ENCODE measurements around the gene ANP32E.

DNA sequence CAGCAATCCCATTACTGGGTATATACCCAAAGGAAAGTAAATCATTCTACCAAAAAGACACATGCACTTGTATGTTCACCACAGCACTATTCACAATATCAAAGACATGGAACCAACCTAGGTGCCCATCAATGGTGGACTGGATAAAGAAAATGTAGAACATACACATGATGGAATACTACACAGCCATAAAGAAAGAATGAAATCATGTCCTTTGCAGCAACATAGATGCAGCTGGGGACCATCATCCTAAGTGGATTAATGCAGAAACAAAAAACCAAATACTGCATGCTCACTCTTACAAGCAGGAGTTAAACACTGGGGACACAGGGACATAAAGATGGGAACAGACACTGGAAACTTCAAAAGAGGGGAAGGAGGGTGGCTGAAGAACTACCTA lies 8.7 kb downstream of the ANP32E start:
- TF ChIP-seq YY1 (IDR thresholded peaks at IDR 0.05; ENCODE audit: low read depth, low read length) (no peak), GTF2F1 (IDR thresholded peaks at IDR 0.05; ENCODE audit: borderline replicate concordance, low read depth, low read length) (no peak), POLR2AphosphoS5 (IDR thresholded peaks at IDR 0.05; ENCODE audit: low read depth, low read length) (no peak), SP1 (IDR thresholded peaks at IDR 0.05; ENCODE audit: low read depth, low read length) (no peak), RXRA (IDR thresholded peaks at IDR 0.05; ENCODE audit: insufficient read depth, low read depth, low read length) (no peak), RAD21 (IDR thresholded peaks at IDR 0.05 in 1 of 2, conservative IDR thresholded peaks at IDR 0.05 in 1 of 2; ENCODE audit: low read depth in 2 of 2, low read length in 2 of 2) (no peak), SP2 (IDR thresholded peaks at IDR 0.05; ENCODE audit: low read length) (no peak), EZH2 (IDR thresholded peaks at IDR 0.05; ENCODE audit: low read depth, low read length, severe bottlenecking) (no peak), EP300 (IDR thresholded peaks at IDR 0.05; ENCODE audit: borderline replicate concordance in 1 of 2, low read depth in 2 of 2, low read length in 2 of 2) (no peak), RNF2 (IDR thresholded peaks at IDR 0.05; ENCODE audit: borderline replicate concordance, low read depth, low read length, missing control alignments, poor library complexity, severe bottlenecking) (no peak)
- TF ChIP-seq, protein P1, sequence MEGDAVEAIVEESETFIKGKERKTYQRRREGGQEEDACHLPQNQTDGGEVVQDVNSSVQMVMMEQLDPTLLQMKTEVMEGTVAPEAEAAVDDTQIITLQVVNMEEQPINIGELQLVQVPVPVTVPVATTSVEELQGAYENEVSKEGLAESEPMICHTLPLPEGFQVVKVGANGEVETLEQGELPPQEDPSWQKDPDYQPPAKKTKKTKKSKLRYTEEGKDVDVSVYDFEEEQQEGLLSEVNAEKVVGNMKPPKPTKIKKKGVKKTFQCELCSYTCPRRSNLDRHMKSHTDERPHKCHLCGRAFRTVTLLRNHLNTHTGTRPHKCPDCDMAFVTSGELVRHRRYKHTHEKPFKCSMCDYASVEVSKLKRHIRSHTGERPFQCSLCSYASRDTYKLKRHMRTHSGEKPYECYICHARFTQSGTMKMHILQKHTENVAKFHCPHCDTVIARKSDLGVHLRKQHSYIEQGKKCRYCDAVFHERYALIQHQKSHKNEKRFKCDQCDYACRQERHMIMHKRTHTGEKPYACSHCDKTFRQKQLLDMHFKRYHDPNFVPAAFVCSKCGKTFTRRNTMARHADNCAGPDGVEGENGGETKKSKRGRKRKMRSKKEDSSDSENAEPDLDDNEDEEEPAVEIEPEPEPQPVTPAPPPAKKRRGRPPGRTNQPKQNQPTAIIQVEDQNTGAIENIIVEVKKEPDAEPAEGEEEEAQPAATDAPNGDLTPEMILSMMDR (IDR thresholded peaks at IDR 0.05; ENCODE audit: control extremely low read depth in 1 of 3, insufficient read depth in 1 of 3, low read depth in 1 of 3, low read length in 3 of 3), result no peak
- TF ChIP-seq, protein P2, sequence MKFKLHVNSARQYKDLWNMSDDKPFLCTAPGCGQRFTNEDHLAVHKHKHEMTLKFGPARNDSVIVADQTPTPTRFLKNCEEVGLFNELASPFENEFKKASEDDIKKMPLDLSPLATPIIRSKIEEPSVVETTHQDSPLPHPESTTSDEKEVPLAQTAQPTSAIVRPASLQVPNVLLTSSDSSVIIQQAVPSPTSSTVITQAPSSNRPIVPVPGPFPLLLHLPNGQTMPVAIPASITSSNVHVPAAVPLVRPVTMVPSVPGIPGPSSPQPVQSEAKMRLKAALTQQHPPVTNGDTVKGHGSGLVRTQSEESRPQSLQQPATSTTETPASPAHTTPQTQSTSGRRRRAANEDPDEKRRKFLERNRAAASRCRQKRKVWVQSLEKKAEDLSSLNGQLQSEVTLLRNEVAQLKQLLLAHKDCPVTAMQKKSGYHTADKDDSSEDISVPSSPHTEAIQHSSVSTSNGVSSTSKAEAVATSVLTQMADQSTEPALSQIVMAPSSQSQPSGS (IDR thresholded peaks at IDR 0.05; ENCODE audit: low read length), result no peak
- TF ChIP-seq, protein P3, sequence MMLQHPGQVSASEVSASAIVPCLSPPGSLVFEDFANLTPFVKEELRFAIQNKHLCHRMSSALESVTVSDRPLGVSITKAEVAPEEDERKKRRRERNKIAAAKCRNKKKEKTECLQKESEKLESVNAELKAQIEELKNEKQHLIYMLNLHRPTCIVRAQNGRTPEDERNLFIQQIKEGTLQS (IDR thresholded peaks at IDR 0.05; ENCODE audit: insufficient read depth, low read depth, low read length), result no peak

Data from H1 (cell line).